Vein endothelial cell (primary cell): Measurements from ENCODE around the gene RNU6-7. TPM values are rescaled to one million over a fixed set of nuclear protein-coding genes. Genes with fewer than 3 reads are reported as not detected.

Experiments used
- small RNA-seq: library from RNA; depleted of rRNA; stranded (forward); fragments of <200 nt; gene quantifications from one replicate; pipeline ENCODE3, GENCODE V24; 2012
- total RNA-seq: library from RNA; depleted of rRNA; stranded (reverse); fragments of >200 nt; gene quantifications from 2 replicates; pipeline ENCODE4 v1.2.3, GENCODE V29; 2012

Gene RNU6-7
- total RNA-seq: not detected in 2 replicates

DNA sequence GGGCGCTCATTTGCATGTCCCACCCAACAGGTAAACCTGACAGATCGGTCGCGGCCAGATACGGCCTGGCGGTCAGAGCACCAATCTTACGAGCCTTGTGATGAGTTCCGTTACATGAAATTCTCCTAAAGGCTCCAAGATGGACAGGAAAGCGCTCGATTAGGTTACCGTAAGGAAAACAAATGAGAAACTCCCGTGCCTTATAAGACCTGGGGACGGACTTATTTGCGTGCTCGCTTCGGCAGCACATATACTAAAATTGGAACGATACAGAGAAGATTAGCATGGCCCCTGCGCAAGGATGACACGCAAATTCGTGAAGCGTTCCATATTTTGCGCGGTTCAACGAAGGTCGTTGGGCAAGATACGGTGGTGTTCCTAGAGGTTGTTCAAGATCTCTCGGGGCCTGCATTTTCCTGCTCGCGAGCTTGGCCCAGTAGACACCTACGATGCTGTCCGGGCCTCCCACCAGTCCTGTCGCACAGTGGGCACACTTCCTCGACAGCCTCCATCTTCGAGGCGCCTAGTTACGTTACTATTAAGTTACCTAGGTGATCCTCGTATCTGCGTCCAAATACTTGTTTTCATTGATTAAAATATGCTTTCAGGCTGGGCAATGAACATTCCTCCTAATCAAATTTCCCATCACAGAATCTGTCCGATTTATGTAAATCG is at the start of gene RNU6-7:
Gene RNU6-7, plus strand, starts transcription at position 230 of the 675 bp plus-strand sequence.

DNA sequence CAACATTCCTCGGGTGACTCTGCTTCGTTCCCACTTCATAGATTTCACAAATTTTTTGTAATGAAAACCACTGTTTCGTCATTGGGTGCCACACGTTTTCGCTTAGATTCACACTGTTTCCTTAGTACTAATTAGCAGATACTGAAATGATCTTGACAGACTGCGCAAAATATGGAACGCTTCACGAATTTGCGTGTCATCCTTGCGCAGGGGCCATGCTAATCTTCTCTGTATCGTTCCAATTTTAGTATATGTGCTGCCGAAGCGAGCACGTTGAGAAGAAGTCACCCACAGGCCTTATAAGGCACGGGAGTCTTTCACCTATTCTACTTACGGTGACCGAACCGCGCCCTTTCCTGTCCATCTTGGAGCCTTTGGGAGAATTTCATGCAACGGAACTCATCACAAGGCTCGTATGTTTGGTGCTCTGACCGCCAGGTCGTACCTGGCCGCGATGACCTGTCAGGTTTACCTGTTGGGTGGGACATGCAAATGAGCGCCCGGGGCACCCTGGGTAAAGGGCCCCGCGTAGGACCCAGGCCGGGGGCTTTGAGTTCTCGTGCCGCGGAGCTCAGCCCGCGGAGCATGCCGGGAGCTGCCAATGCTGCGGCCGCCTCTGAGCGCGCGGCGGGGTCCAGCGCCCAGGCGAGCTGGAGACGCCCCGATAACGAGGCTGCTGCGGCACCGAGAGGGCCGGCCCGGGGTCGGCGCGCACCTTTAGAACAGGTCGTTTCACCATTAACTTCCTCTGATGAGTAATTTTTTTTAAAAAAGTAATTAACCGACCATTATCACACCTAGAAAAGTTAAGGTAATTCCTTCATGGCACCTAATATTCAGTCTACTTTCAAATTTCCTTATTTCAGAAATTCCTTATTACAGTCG is 1.4 kb downstream of the RNU6-7 start, which contains the start of gene RNU6-8:
Gene RNU6-8, minus strand, starts transcription at position 272 of the 885 bp plus-strand sequence.

Small RNAs within 50 kb of the gene (small RNA-seq; reads per million reads assigned to genes)
- gene RNU6-7: not detected
- 5.7 reads per million, percentile 93 among the genes with 10 or more reads in this experiment for gene RNU6-8

Other genes starting within 250 kb of the RNU6-7 start
- gene ARHGAP5, start 124.7 kb upstream of the RNU6-7 start, total RNA-seq: 37.9 and 46.0 TPM in 2 replicates
- gene RNU6-8, start 1.2 kb downstream of the RNU6-7 start, total RNA-seq: not detected in 2 replicates
- gene AKAP6, start 127.3 kb downstream of the RNU6-7 start, total RNA-seq: 0.57 and 0.98 TPM in 2 replicates